H1 (cell line): ENCODE results near the gene GPR42. TPM values are rescaled to one million over a fixed set of nuclear protein-coding genes. Genes with fewer than 3 reads are reported as not detected.

Source experiments
- CHD1 ChIP-seq: IDR thresholded peaks from 2 replicates; pipeline ENCODE4 v1.6.1; 2012; ENCODE audit warnings: low read depth, low read length, improper control_type of control experiment
- KDM1A ChIP-seq: fragments of 200-600, 300-600 bp; sonication (generic); IDR thresholded peaks from 2 replicates; pipeline ENCODE4 v1.7.1; 2016; ENCODE audit warnings: mild to moderate bottlenecking, low read length, borderline replicate concordance
- KDM5A ChIP-seq: fragments of 200-600 bp; IDR thresholded peaks from 2 replicates; pipeline ENCODE4 v1.7.1; 2012; ENCODE audit warnings: mild to moderate bottlenecking, low read length, inconsistent platforms, mixed read lengths
- POLR2A ChIP-seq, 2 experiments: IDR thresholded peaks; 1 replicate in 1 of 2; 2 replicates in 1 of 2; pipeline ENCODE4 v1.6.1; 2011; ENCODE audit warnings: low read depth in 2 of 2, low read length in 2 of 2, mild to moderate bottlenecking in 2 of 2; ENCODE audit errors: control extremely low read depth in 1 of 2
- SAP30 ChIP-seq: fragments of 300-600 bp; sonication (generic); IDR thresholded peaks from 2 replicates; pipeline ENCODE4 v1.7.1; 2012; ENCODE audit warnings: low read length, moderate library complexity, mild to moderate bottlenecking, inconsistent platforms; ENCODE audit not compliant: insufficient read depth, insufficient replicate concordance
- polyA plus RNA-seq, 7 experiments: library from polyadenylated mRNA; depleted of rRNA in 3 of 7; stranded (reverse) in 5 of 7; unstranded in 2 of 7; fragments of >200 nt in 5 of 7; fragments of 200-250 nt in 2 of 7; gene quantifications; 1 replicate in 5 of 7; 2 replicates in 1 of 7; 4 replicates in 1 of 7; pipeline versions ENCODE4 v1.2.1 to v1.2.3, GENCODE V29; 2011 to 2013; ENCODE audit warnings: missing spikeins in 2 of 7, mixed read lengths in 2 of 7
- total RNA-seq: library from RNA; stranded (reverse); fragmentation: NEBNext Ultra II Directional; extraction: Animal tissue kit (Norgen Biotek cat#: 25700); gene quantifications from 2 replicates; pipeline ENCODE4 v1.2.1, GENCODE V29; 2021

The GPR42 gene
- total and polyA plus RNA-seq, 2 of the 8 experiments (the other 6 are each of a cell fraction or from before 2014, with no cell fraction given) = not detected

- TF ChIP-seq CHD1 = no peak
- no peak for TF ChIP-seq KDM1A
- TF ChIP-seq SAP30 = no peak
- no peak for TF ChIP-seq KDM5A
- TF ChIP-seq POLR2A (IDR thresholded peaks at IDR 0.05; ENCODE audit: control extremely low read depth in 1 of 2, low read depth in 2 of 2, low read length in 2 of 2) = no peak
- TF ChIP-seq, all 59 proteins: peak for 0
Measured at GRCh38 chr19:35379992-35380391, 9.1 kb downstream of the GPR42 start (continued).
